Activated naive CD4-positive, alpha-beta T cell treated with Interleukin-2 at 50 U/mL for 16 hours (primary cell): ENCODE results near the gene GFOD2.

ENCODE experiments used
- DNase-seq: peaks from one replicate; pipeline ENCODE4 v3.0.0-alpha.2; 2020

The GFOD2 gene

GRCh38 chr16:67628216-67628615 lies 90.9 kb downstream of the GFOD2 start:
- DNase-seq, result no peak
